NCI-H226 (cell line): Measurements from ENCODE around the gene GBP1.
"Not testable (repeated sequence)": the region's sequence is repeated elsewhere in the genome, so short reads cannot be mapped to it uniquely, and the experiment has no call there.

Source experiments
- DNase-seq: peaks from one replicate; pipeline ENCODE4 v3.0.0-alpha.2; 2015

Gene GBP1

GRCh38 chr1:89051300-89051954, 13.6 kb downstream of the GBP1 start:
- DNase-seq, result no peak

- no peak for DNase-seq
These were observed 14.4 kb downstream of the GBP1 start for GRCh38 chr1:89050649-89051033.

- DNase-seq, result not testable (repeated sequence)
These were observed 14.9 kb downstream of the GBP1 start for GRCh38 chr1:89049901-89050648.

GRCh38 chr1:89049187-89049586, 15.8 kb downstream of the GBP1 start:
- not testable (repeated sequence) for DNase-seq

GRCh38 chr1:89047734-89048133, 17.3 kb downstream of the GBP1 start:
- DNase-seq, result peak; percentile 84

GRCh38 chr1:89046318-89047183, 18.5 kb downstream of the GBP1 start:
- DNase-seq, result peak; percentile 22

- no peak for DNase-seq
These were observed 19.9 kb downstream of the GBP1 start for GRCh38 chr1:89044970-89045721.

GRCh38 chr1:89043940-89044339, 21.1 kb downstream of the GBP1 start:
- no peak for DNase-seq

- DNase-seq, result no peak
These were observed 22.5 kb downstream of the GBP1 start for GRCh38 chr1:89042491-89042890.

GRCh38 chr1:89041721-89042120, 23.3 kb downstream of the GBP1 start:
- no peak for DNase-seq

GRCh38 chr1:89041119-89041641, 23.8 kb downstream of the GBP1 start:
- peak; percentile 70 for DNase-seq

GRCh38 chr1:89040315-89040626, 24.7 kb downstream of the GBP1 start:
- DNase-seq, result no peak

GRCh38 chr1:89037186-89037585, 27.8 kb downstream of the GBP1 start:
- no peak for DNase-seq

- no peak for DNase-seq
These were observed 29.9 kb downstream of the GBP1 start for GRCh38 chr1:89035080-89035479.

- not testable (repeated sequence) for DNase-seq
These were observed 31.0 kb downstream of the GBP1 start for GRCh38 chr1:89034004-89034403.

- peak; percentile 53 for DNase-seq
These were observed 36.0 kb downstream of the GBP1 start for GRCh38 chr1:89029051-89029450.

- DNase-seq, result no peak
These were observed 39.1 kb downstream of the GBP1 start for GRCh38 chr1:89025928-89026327.

GRCh38 chr1:89023026-89023425, 42.0 kb downstream of the GBP1 start:
- DNase-seq, result no peak

GRCh38 chr1:89022167-89022959, 42.6 kb downstream of the GBP1 start, which contains the start of gene GBP3:
TSS of gene GBP3 (minus strand) at chr1:89022866. CDS start at chr1:89020721, 2,145 bp downstream.
- peak; percentile 60 for DNase-seq

- DNase-seq, result not testable (repeated sequence)
These were observed 46.7 kb downstream of the GBP1 start for GRCh38 chr1:89018318-89018717.

- no peak for DNase-seq
These were observed 56.5 kb downstream of the GBP1 start for GRCh38 chr1:89008511-89008910.
